ACHN (cell line): Measurements from ENCODE around the gene LMBR1.

Experiments
- DNase-seq: peaks from one replicate; pipeline ENCODE4 v3.0.0-alpha.2; 2015
- in situ Hi-C: cut with HindIII; loops from 2 replicates; pipeline ENCODE4 v1.10.0; 2017; ENCODE audit warnings: low sequenced_read_pairs, low pct_ligation_motif_present, low pct_unique_long_range_greater_than_20kb

The LMBR1 gene

GRCh38 chr7:156777364-156778069, 115.5 kb downstream of the LMBR1 start:
- no peak for DNase-seq
- in situ Hi-C loops = no loop called here

- in situ Hi-C loops = no loop called here
- DNase-seq = no peak
Measured at GRCh38 chr7:156776527-156776926, 116.5 kb downstream of the LMBR1 start.

- in situ Hi-C loops = no loop called here
- no peak for DNase-seq
Measured at GRCh38 chr7:156773966-156774365, 119.0 kb downstream of the LMBR1 start.

- in situ Hi-C loops = no loop called here
- no peak for DNase-seq
Measured at GRCh38 chr7:156772725-156773124, 120.3 kb downstream of the LMBR1 start.

GRCh38 chr7:156768698-156769472, 124.1 kb downstream of the LMBR1 start:
- in situ Hi-C loops = no loop called here
- DNase-seq = no peak

- DNase-seq = no peak
- in situ Hi-C loops = no loop called here
Measured at GRCh38 chr7:156766666-156767065, 126.3 kb downstream of the LMBR1 start.

- DNase-seq = no peak
Measured at GRCh38 chr7:156765901-156766656, 126.9 kb downstream of the LMBR1 start.

GRCh38 chr7:156764766-156765165, 128.2 kb downstream of the LMBR1 start:
- DNase-seq = no peak
- in situ Hi-C loops = no loop called here

More at GRCh38 chr7:156765901-156766656, 126.9 kb downstream of the LMBR1 start:
- in situ Hi-C loops = no loop called here

GRCh38 chr7:156764016-156764669, 128.8 kb downstream of the LMBR1 start:
- peak; percentile 87 for DNase-seq
- in situ Hi-C loops = no loop called here

- DNase-seq = no peak
- in situ Hi-C loops = no loop called here
Measured at GRCh38 chr7:156759579-156760202, 133.3 kb downstream of the LMBR1 start.

GRCh38 chr7:156759143-156759542, 133.8 kb downstream of the LMBR1 start:
- in situ Hi-C loops = no loop called here
- no peak for DNase-seq

GRCh38 chr7:156754201-156754600, 138.8 kb downstream of the LMBR1 start:
- no peak for DNase-seq
- in situ Hi-C loops = no loop called here

GRCh38 chr7:156753630-156754029, 139.4 kb downstream of the LMBR1 start:
- in situ Hi-C loops = no loop called here
- DNase-seq = no peak

- in situ Hi-C loops = no loop called here
- DNase-seq = no peak
Measured at GRCh38 chr7:156753229-156753560, 139.8 kb downstream of the LMBR1 start.

GRCh38 chr7:156752367-156753228, 140.4 kb downstream of the LMBR1 start:
- no peak for DNase-seq
- in situ Hi-C loops = no loop called here

- in situ Hi-C loops = no loop called here
- DNase-seq = peak; percentile 98
Measured at GRCh38 chr7:156751319-156751718, 141.7 kb downstream of the LMBR1 start.

- no peak for DNase-seq
- in situ Hi-C loops = no loop called here
Measured at GRCh38 chr7:156747718-156748117, 145.3 kb downstream of the LMBR1 start.

GRCh38 chr7:156746891-156747290, 146.1 kb downstream of the LMBR1 start:
- DNase-seq = no peak
- in situ Hi-C loops = no loop called here
